ENCODE data around the gene SDK1.
"Not testable (repeated sequence)": the region's sequence is repeated elsewhere in the genome, so short reads cannot be mapped to it uniquely, and the experiment has no call there.

Gene SDK1

GRCh38 chr7:4222676-4223075, 921.6 kb downstream of the SDK1 start:
- in situ Hi-C loops (cut with HindIII; ENCODE audit: low sequenced_read_pairs) = no loop called here

- in situ Hi-C loops (cut with HindIII; ENCODE audit: low sequenced_read_pairs) = no loop called here
These were observed 924.3 kb downstream of the SDK1 start for GRCh38 chr7:4225361-4225771.

- in situ Hi-C loops (cut with HindIII; ENCODE audit: low sequenced_read_pairs) = no loop called here
These were observed 925.0 kb downstream of the SDK1 start for GRCh38 chr7:4225881-4226523.

GRCh38 chr7:4226524-4226882, 925.5 kb downstream of the SDK1 start:
- in situ Hi-C loops (cut with HindIII; ENCODE audit: low sequenced_read_pairs) = no loop called here

- in situ Hi-C loops (cut with HindIII; ENCODE audit: low sequenced_read_pairs) = no loop called here
These were observed 926.3 kb downstream of the SDK1 start for GRCh38 chr7:4227105-4228010.

GRCh38 chr7:4230352-4230751, 929.3 kb downstream of the SDK1 start:
- in situ Hi-C loops (cut with HindIII; ENCODE audit: low sequenced_read_pairs) = no loop called here

GRCh38 chr7:4233146-4233545, 932.1 kb downstream of the SDK1 start:
- in situ Hi-C loops (cut with HindIII; ENCODE audit: low sequenced_read_pairs) = no loop called here

GRCh38 chr7:4233621-4234497, 932.8 kb downstream of the SDK1 start:
- in situ Hi-C loops (cut with HindIII; ENCODE audit: low sequenced_read_pairs) = no loop called here

GRCh38 chr7:4234498-4234855, 933.4 kb downstream of the SDK1 start:
- in situ Hi-C loops (cut with HindIII; ENCODE audit: low sequenced_read_pairs) = no loop called here

GRCh38 chr7:4234886-4235285, 933.8 kb downstream of the SDK1 start:
- in situ Hi-C loops (cut with HindIII; ENCODE audit: low sequenced_read_pairs) = no loop called here

- in situ Hi-C loops (cut with HindIII; ENCODE audit: low sequenced_read_pairs) = no loop called here
These were observed 934.5 kb downstream of the SDK1 start for GRCh38 chr7:4235596-4235995.

- in situ Hi-C loops (cut with HindIII; ENCODE audit: low sequenced_read_pairs) = no loop called here
These were observed 935.3 kb downstream of the SDK1 start for GRCh38 chr7:4236389-4236788.

- in situ Hi-C loops (cut with HindIII; ENCODE audit: low sequenced_read_pairs) = not testable (repeated sequence)
These were observed 935.8 kb downstream of the SDK1 start for GRCh38 chr7:4236873-4237272.

GRCh38 chr7:4237296-4238235, 936.5 kb downstream of the SDK1 start:
- in situ Hi-C loops (cut with HindIII; ENCODE audit: low sequenced_read_pairs) = no loop called here

GRCh38 chr7:4238861-4239260, 937.8 kb downstream of the SDK1 start:
- in situ Hi-C loops (cut with HindIII; ENCODE audit: low sequenced_read_pairs) = no loop called here

- in situ Hi-C loops (cut with HindIII; ENCODE audit: low sequenced_read_pairs) = no loop called here
These were observed 939.0 kb downstream of the SDK1 start for GRCh38 chr7:4240042-4240441.

GRCh38 chr7:4240520-4241303, 939.7 kb downstream of the SDK1 start:
- in situ Hi-C loops (cut with HindIII; ENCODE audit: low sequenced_read_pairs) = no loop called here

- in situ Hi-C loops (cut with HindIII; ENCODE audit: low sequenced_read_pairs) = no loop called here
These were observed 940.2 kb downstream of the SDK1 start for GRCh38 chr7:4241304-4241612.

GRCh38 chr7:4241791-4242190, 940.7 kb downstream of the SDK1 start:
- in situ Hi-C loops (cut with HindIII; ENCODE audit: low sequenced_read_pairs) = no loop called here

GRCh38 chr7:4242706-4243105, 941.7 kb downstream of the SDK1 start:
- in situ Hi-C loops (cut with HindIII; ENCODE audit: low sequenced_read_pairs) = no loop called here
